H9 (cell line): ENCODE measurements around the gene TUBA4A. TPM values are rescaled to one million over a fixed set of nuclear protein-coding genes. Genes with fewer than 3 reads are reported as not detected.

Experiments used
- DNase-seq: peaks from one replicate; pipeline ENCODE4 v3.0.0-alpha.2; 2017
- H2AFZ ChIP-seq: one replicate; pipeline ENCODE4 v1.6.1; 2013; ENCODE audit warnings: mild to moderate bottlenecking, low read length, control low read depth, moderate library complexity
- H2AK5ac ChIP-seq: 2 replicates; pipeline ENCODE4 v1.6.1; 2013; ENCODE audit warnings: low read length, control low read depth, mixed read lengths; ENCODE audit not compliant: insufficient read length
- H2BK120ac ChIP-seq: one replicate; pipeline ENCODE4 v1.6.1; 2013; ENCODE audit warnings: low read depth, mild to moderate bottlenecking, low read length, control low read depth, inconsistent platforms; ENCODE audit not compliant: poor library complexity, severe bottlenecking
- H2BK12ac ChIP-seq: 2 replicates; pipeline ENCODE4 v1.6.1; 2013; ENCODE audit warnings: low read length, control low read depth, mixed read lengths, low read depth; ENCODE audit not compliant: insufficient read length
- H2BK15ac ChIP-seq: 2 replicates; pipeline ENCODE4 v1.6.1; 2013; ENCODE audit warnings: low read depth, low read length, control low read depth
- H2BK20ac ChIP-seq: one replicate; pipeline ENCODE4 v1.6.1; 2013; ENCODE audit warnings: low read depth, mild to moderate bottlenecking, low read length, control low read depth, inconsistent platforms; ENCODE audit not compliant: poor library complexity, severe bottlenecking
- H2BK5ac ChIP-seq: 2 replicates; pipeline ENCODE4 v1.6.1; 2013; ENCODE audit warnings: low read length, control low read depth, mixed read lengths; ENCODE audit not compliant: insufficient read length
- H3K14ac ChIP-seq: 2 replicates; pipeline ENCODE4 v1.6.1; 2013; ENCODE audit warnings: low read length, control low read depth; ENCODE audit not compliant: insufficient read depth
- H3K18ac ChIP-seq: 2 replicates; pipeline ENCODE4 v1.6.1; 2013; ENCODE audit warnings: low read depth, mild to moderate bottlenecking, mixed read lengths, low read length, control low read depth; ENCODE audit not compliant: insufficient read length
- H3K23ac ChIP-seq: 2 replicates; pipeline ENCODE4 v1.6.1; 2013; ENCODE audit warnings: low read length, control low read depth, mixed read lengths, low read depth; ENCODE audit not compliant: insufficient read length
- H3K23me2 ChIP-seq: 2 replicates; pipeline ENCODE4 v1.6.1; 2013; ENCODE audit warnings: low read depth, mild to moderate bottlenecking, mixed read lengths, low read length, control low read depth; ENCODE audit not compliant: insufficient read length, poor library complexity, severe bottlenecking
- H3K27ac ChIP-seq: 2 replicates; pipeline ENCODE4 v1.5.1; 2013; ENCODE audit warnings: low read length, control low read depth, mixed read lengths, low read depth; ENCODE audit not compliant: insufficient read length
- H3K27me3 ChIP-seq: 2 replicates; pipeline ENCODE4 v1.6.1; 2013; ENCODE audit warnings: low read length, control low read depth, inconsistent platforms; ENCODE audit not compliant: insufficient read depth
- H3K4ac ChIP-seq: 2 replicates; pipeline ENCODE4 v1.6.1; 2013; ENCODE audit warnings: low read depth, mild to moderate bottlenecking, control low read depth, inconsistent platforms, low read length, moderate library complexity
- H3K4me1 ChIP-seq: 2 replicates; pipeline ENCODE4 v1.6.1; 2013; ENCODE audit warnings: low read length, control low read depth, inconsistent platforms; ENCODE audit not compliant: insufficient read depth
- H3K4me2 ChIP-seq: 2 replicates; pipeline ENCODE4 v1.6.1; 2013; ENCODE audit warnings: low read length, control low read depth, mixed read lengths; ENCODE audit not compliant: insufficient read length, insufficient read depth
- H3K56ac ChIP-seq: 2 replicates; pipeline ENCODE4 v1.6.1; 2013; ENCODE audit warnings: low read depth, mild to moderate bottlenecking, mixed read lengths, low read length, control low read depth; ENCODE audit not compliant: insufficient read length
- H3K79me1 ChIP-seq: 2 replicates; pipeline ENCODE4 v1.6.1; 2013; ENCODE audit warnings: low read depth, mild to moderate bottlenecking, moderate library complexity, low read length, control low read depth, inconsistent platforms; ENCODE audit not compliant: insufficient read depth, poor library complexity, severe bottlenecking
- H3K79me2 ChIP-seq: 2 replicates; pipeline ENCODE4 v1.6.1; 2013; ENCODE audit warnings: low read length, control low read depth, inconsistent platforms; ENCODE audit not compliant: insufficient read depth
- H3K9ac ChIP-seq: 2 replicates; pipeline ENCODE4 v1.6.1; 2013; ENCODE audit warnings: low read length, control low read depth, mixed read lengths; ENCODE audit not compliant: insufficient read length; ENCODE audit errors: extremely low read depth
- H3K9me3 ChIP-seq: one replicate; pipeline ENCODE4 v1.6.1; 2013; ENCODE audit warnings: low read depth, low read length, inconsistent platforms; ENCODE audit not compliant: control insufficient read depth
- H3T11ph ChIP-seq: one replicate; pipeline ENCODE4 v1.6.1; 2013; ENCODE audit warnings: mild to moderate bottlenecking, low read length, control low read depth, inconsistent platforms
- H4K20me1 ChIP-seq: one replicate; pipeline ENCODE4 v1.6.1; 2013; ENCODE audit not compliant: control insufficient read depth, insufficient read length, insufficient read depth
- H4K5ac ChIP-seq: 2 replicates; pipeline ENCODE4 v1.6.1; 2013; ENCODE audit warnings: low read depth, mild to moderate bottlenecking, mixed read lengths, low read length, control low read depth; ENCODE audit not compliant: insufficient read length
- H4K8ac ChIP-seq: replicated peaks from 2 replicates; pipeline ENCODE4 v1.6.1; 2013; ENCODE audit warnings: low read length, control low read depth, mixed read lengths, low read depth; ENCODE audit not compliant: insufficient read length
- H4K91ac ChIP-seq: 2 replicates; pipeline ENCODE4 v1.6.1; 2013; ENCODE audit warnings: low read depth, mild to moderate bottlenecking, moderate library complexity, mixed read lengths, low read length, control low read depth; ENCODE audit not compliant: insufficient read length
- H3K27ac Mint-ChIP-seq, 3 experiments: 2 replicates in 2 of 3; 3 replicates in 1 of 3; pipeline ENCODE4 v1.8.0; 2020 to 2021; ENCODE audit warnings: mixed read lengths in 3 of 3, mild to moderate bottlenecking in 1 of 3, moderate library complexity in 1 of 3
- H3K27me3 Mint-ChIP-seq: 2 replicates; pipeline ENCODE4 v1.8.0; 2021; ENCODE audit warnings: low read depth, mild to moderate bottlenecking, moderate library complexity, mixed read lengths
- H3K36me3 Mint-ChIP-seq, 3 experiments: 2 replicates in 2 of 3; 3 replicates in 1 of 3; pipeline ENCODE4 v1.8.0; 2020 to 2021; ENCODE audit warnings: low read depth in 3 of 3, mixed read lengths in 3 of 3; ENCODE audit not compliant: insufficient read depth in 1 of 3
- H3K4me1 Mint-ChIP-seq, 2 experiments: 2 replicates each; pipeline ENCODE4 v1.8.0; 2020; ENCODE audit warnings: mixed read lengths in 2 of 2
- H3K4me3 Mint-ChIP-seq, 2 experiments: 2 replicates in 1 of 2; 3 replicates in 1 of 2; pipeline ENCODE4 v1.8.0; 2020 to 2021; ENCODE audit warnings: mild to moderate bottlenecking in 2 of 2, mixed read lengths in 2 of 2, moderate library complexity in 1 of 2
- H3K9me3 Mint-ChIP-seq, 2 experiments: 2 replicates in 1 of 2; 3 replicates in 1 of 2; pipeline ENCODE4 v1.8.0; 2020; ENCODE audit warnings: mild to moderate bottlenecking in 2 of 2, mixed read lengths in 2 of 2, moderate library complexity in 1 of 2
- WGBS: extraction: QIAGEN DNeasy Blood & Tissue Kit; methylation state at CpG from one replicate; pipeline ENCODE4 v1.1.7; 2013; ENCODE audit warnings: missing lambda C conversion rate, low lambda C conversion rate, mixed read lengths; ENCODE audit not compliant: insufficient read length; ENCODE audit errors: extremely low coverage; 5-methylcytosine and 5-hydroxymethylcytosine counted together
- total RNA-seq: library from RNA; stranded (reverse); gene quantifications from 2 replicates; pipeline ENCODE4 v1.2.1, GENCODE V29; 2021
- TF ChIP-seq, protein P1 (sequence below): fragments of 200-600 bp; sonication (generic); conservative IDR thresholded peaks from 3 replicates; pipeline ENCODE4 v1.8.0; 2021; ENCODE audit warnings: antibody characterized with exemption, mild to moderate bottlenecking

The TUBA4A gene
- total RNA-seq, 1 experiment from 2014 or later: 25.5 TPM

DNA sequence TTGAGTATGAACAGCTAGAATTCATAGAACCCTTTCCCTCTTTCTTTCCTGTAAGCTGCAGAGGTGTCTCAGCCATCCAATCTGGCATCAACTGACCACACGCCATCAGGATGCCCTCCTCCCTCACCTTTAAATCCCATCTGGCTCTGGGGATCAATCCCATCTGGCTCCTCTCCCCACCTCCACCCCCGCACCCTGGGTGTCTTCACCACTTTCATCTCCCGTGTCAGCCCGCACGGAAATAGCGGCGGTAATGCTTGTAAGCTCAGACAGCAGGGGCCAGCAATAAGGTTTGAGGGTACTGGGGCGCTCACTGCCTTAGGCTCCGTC, 1.2 kb downstream of the TUBA4A start:
- Mint-ChIP-seq H3K27ac (no peak overlapping the region), H3K36me3 (peaks cover 9 to 24% (median 21%) of the 10 kb centered on the region in 3 experiments; a peak in 6 of 7 replicates), H3K9me3 (peaks cover 0 to 2% of the 10 kb centered on the region in 2 experiments; a peak in 3 of 5 replicates), H3K27me3 (peaks cover 67% of the 10 kb centered on the region), H3K4me3 (peak overlapping the region; percentile 69 to 88), H3K4me1 (peaks cover 28 to 40% of the 10 kb centered on the region in 2 experiments)
- no peak overlapping the region for H2BK12ac ChIP-seq
- H4K5ac ChIP-seq: no peak overlapping the region
- no peak overlapping the region for H3K18ac ChIP-seq
- H3K9me3 ChIP-seq: no peaks in the 10 kb centered on the region
- H2BK120ac ChIP-seq: no peak overlapping the region
- H3K23me2 ChIP-seq: peaks cover 22% of the 10 kb centered on the region
- no peaks in the 10 kb centered on the region for H4K20me1 ChIP-seq
- H4K8ac ChIP-seq: no peak overlapping the region
- H3T11ph ChIP-seq: no peak overlapping the region
- DNase-seq: no peak
- no peak overlapping the region for H2AFZ ChIP-seq
- H3K56ac ChIP-seq: no peak overlapping the region
- no peak overlapping the region for H3K23ac ChIP-seq
- H3K27me3 ChIP-seq: peaks cover 21% of the 10 kb centered on the region
- WGBS: no CpG with 5 or more reads among the region's 9 CpGs
- peak overlapping the region; percentile 72 for H3K4me2 ChIP-seq
- H3K79me2 ChIP-seq: no peaks in the 10 kb centered on the region
- no peak overlapping the region for H3K4ac ChIP-seq
- no peak overlapping the region for H3K27ac ChIP-seq
- H3K4me1 ChIP-seq: peaks cover 3% of the 10 kb centered on the region; the same call in 1 of the 2 replicates
- no peaks in the 10 kb centered on the region for H3K79me1 ChIP-seq
- no peak overlapping the region for H2AK5ac ChIP-seq
- TF ChIP-seq, protein P1, sequence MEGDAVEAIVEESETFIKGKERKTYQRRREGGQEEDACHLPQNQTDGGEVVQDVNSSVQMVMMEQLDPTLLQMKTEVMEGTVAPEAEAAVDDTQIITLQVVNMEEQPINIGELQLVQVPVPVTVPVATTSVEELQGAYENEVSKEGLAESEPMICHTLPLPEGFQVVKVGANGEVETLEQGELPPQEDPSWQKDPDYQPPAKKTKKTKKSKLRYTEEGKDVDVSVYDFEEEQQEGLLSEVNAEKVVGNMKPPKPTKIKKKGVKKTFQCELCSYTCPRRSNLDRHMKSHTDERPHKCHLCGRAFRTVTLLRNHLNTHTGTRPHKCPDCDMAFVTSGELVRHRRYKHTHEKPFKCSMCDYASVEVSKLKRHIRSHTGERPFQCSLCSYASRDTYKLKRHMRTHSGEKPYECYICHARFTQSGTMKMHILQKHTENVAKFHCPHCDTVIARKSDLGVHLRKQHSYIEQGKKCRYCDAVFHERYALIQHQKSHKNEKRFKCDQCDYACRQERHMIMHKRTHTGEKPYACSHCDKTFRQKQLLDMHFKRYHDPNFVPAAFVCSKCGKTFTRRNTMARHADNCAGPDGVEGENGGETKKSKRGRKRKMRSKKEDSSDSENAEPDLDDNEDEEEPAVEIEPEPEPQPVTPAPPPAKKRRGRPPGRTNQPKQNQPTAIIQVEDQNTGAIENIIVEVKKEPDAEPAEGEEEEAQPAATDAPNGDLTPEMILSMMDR: no peak
- H2BK20ac ChIP-seq: no peak overlapping the region
- H2BK15ac ChIP-seq: no peak overlapping the region
- H3K14ac ChIP-seq: no peak overlapping the region
- H3K9ac ChIP-seq: no peak overlapping the region
- H4K91ac ChIP-seq: no peak overlapping the region
- no peak overlapping the region for H2BK5ac ChIP-seq
